Mesendoderm (in vitro differentiated cells): ENCODE data around the gene ARPC1B.
"Not testable (repeated sequence)": the region's sequence is repeated elsewhere in the genome, so short reads cannot be mapped to it uniquely, and the experiment has no call there.

ENCODE experiments used
- DNase-seq: peaks from one replicate; pipeline ENCODE4 v3.0.0; 2013
- H2AK5ac ChIP-seq: 2 replicates; pipeline ENCODE4 v1.6.1; 2013; ENCODE audit warnings: low read length, inconsistent platforms
- H2BK120ac ChIP-seq: 2 replicates; pipeline ENCODE4 v1.6.1; 2013; ENCODE audit warnings: low read depth, mild to moderate bottlenecking, low read length, moderate library complexity, mixed read lengths
- H2BK15ac ChIP-seq: replicated peaks from 2 replicates; pipeline ENCODE4 v1.6.1; 2013; ENCODE audit warnings: low read depth, mild to moderate bottlenecking, moderate library complexity
- H2BK5ac ChIP-seq: 2 replicates; pipeline ENCODE4 v1.6.1; 2013; ENCODE audit warnings: low read length, inconsistent platforms
- H3K18ac ChIP-seq: 2 replicates; pipeline ENCODE4 v1.6.1; 2013; ENCODE audit warnings: mild to moderate bottlenecking, low read length, mixed read lengths
- H3K23ac ChIP-seq: one replicate; pipeline ENCODE4 v1.6.1; 2013; ENCODE audit warnings: low read length
- H3K27ac ChIP-seq: 2 replicates; pipeline ENCODE4 v1.5.1; 2013; ENCODE audit warnings: low read depth, mild to moderate bottlenecking, inconsistent platforms, low read length, moderate library complexity
- H3K27me3 ChIP-seq: 2 replicates; pipeline ENCODE4 v1.6.1; 2013; ENCODE audit warnings: low read length, control low read depth, mild to moderate bottlenecking, inconsistent platforms; ENCODE audit not compliant: insufficient read depth, poor library complexity
- H3K36me3 ChIP-seq: 2 replicates; pipeline ENCODE4 v1.6.1; 2013; ENCODE audit warnings: low read length, inconsistent platforms; ENCODE audit not compliant: control insufficient read depth, insufficient read depth
- H3K4ac ChIP-seq: one replicate; pipeline ENCODE4 v1.6.1; 2013; ENCODE audit warnings: low read depth, mild to moderate bottlenecking, low read length, moderate library complexity
- H3K4me1 ChIP-seq: 2 replicates; pipeline ENCODE4 v1.6.1; 2013; ENCODE audit warnings: low read depth, low read length, inconsistent platforms; ENCODE audit not compliant: control insufficient read depth
- H3K4me2 ChIP-seq: 2 replicates; pipeline ENCODE4 v1.6.1; 2013; ENCODE audit warnings: low read length
- H3K4me3 ChIP-seq: 2 replicates; pipeline ENCODE4 v1.5.1; 2013; ENCODE audit warnings: mild to moderate bottlenecking, low read length
- H3K56ac ChIP-seq: one replicate; pipeline ENCODE4 v1.6.1; 2013; ENCODE audit warnings: low read length
- H3K79me1 ChIP-seq: 2 replicates; pipeline ENCODE4 v1.6.1; 2013; ENCODE audit warnings: low read length, inconsistent platforms
- H3K79me2 ChIP-seq: 2 replicates; pipeline ENCODE4 v1.6.1; 2013; ENCODE audit warnings: mild to moderate bottlenecking, low read length; ENCODE audit not compliant: control insufficient read depth, insufficient read depth
- H3K9ac ChIP-seq: 2 replicates; pipeline ENCODE4 v1.6.1; 2013; ENCODE audit warnings: low read length, inconsistent platforms
- H4K5ac ChIP-seq: one replicate; pipeline ENCODE4 v1.6.1; 2013; ENCODE audit warnings: low read length
- H4K8ac ChIP-seq: one replicate; pipeline ENCODE4 v1.6.1; 2013; ENCODE audit warnings: low read depth, mild to moderate bottlenecking, control low read depth, low read length, moderate library complexity
- WGBS: extraction: QIAGEN DNeasy Blood & Tissue Kit; methylation state at CpG from one replicate; pipeline ENCODE4 v1.1.7; 2013; ENCODE audit warnings: low lambda C conversion rate, missing lambda C conversion rate; ENCODE audit not compliant: insufficient coverage; ENCODE audit errors: extremely low coverage; 5-methylcytosine and 5-hydroxymethylcytosine counted together

ARPC1B gene

DNA sequence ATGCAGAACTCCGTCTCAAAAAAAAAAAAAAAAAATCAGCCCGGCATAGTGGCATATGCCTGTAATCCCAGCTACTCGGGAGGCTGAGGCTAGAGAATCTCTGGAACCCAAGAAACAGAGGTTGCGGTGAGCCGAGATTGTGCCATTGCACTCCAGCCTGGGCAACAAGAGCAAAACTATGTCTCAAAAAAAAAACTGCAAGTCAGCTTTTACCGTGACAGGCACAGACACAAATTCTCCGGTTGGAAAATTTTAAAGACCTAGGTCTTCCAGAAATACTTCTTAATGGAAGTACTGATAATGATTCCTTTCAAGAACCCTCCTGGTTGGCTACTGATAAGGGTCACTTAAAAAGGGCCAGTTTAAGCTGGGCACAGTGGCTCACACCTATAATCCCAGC lies 19.4 kb upstream of the ARPC1B start:
- no peaks in the 10 kb centered on the region for H3K79me1 ChIP-seq
- H4K5ac ChIP-seq = no peak overlapping the region
- no peaks in the 10 kb centered on the region for H3K27me3 ChIP-seq
- no CpG with 5 or more reads among the region's 7 CpGs for WGBS
- no peak overlapping the region for H2BK15ac ChIP-seq
- no peak overlapping the region for H2BK120ac ChIP-seq
- H3K9ac ChIP-seq = no peak overlapping the region
- no peak overlapping the region for H2BK5ac ChIP-seq
- no peak overlapping the region for H3K18ac ChIP-seq
- H3K79me2 ChIP-seq = no peaks in the 10 kb centered on the region
- no peak overlapping the region for H3K4me2 ChIP-seq
- H3K27ac ChIP-seq = no peak overlapping the region
- no peak overlapping the region for H3K23ac ChIP-seq
- H2AK5ac ChIP-seq = no peak overlapping the region
- no peak overlapping the region for H3K4me3 ChIP-seq
- peaks cover 16% of the 10 kb centered on the region for H3K36me3 ChIP-seq
- no peak overlapping the region for H4K8ac ChIP-seq
- H3K56ac ChIP-seq = no peak overlapping the region
- no peaks in the 10 kb centered on the region for H3K4me1 ChIP-seq
- H3K4ac ChIP-seq = no peak overlapping the region
- no peak for DNase-seq

DNA sequence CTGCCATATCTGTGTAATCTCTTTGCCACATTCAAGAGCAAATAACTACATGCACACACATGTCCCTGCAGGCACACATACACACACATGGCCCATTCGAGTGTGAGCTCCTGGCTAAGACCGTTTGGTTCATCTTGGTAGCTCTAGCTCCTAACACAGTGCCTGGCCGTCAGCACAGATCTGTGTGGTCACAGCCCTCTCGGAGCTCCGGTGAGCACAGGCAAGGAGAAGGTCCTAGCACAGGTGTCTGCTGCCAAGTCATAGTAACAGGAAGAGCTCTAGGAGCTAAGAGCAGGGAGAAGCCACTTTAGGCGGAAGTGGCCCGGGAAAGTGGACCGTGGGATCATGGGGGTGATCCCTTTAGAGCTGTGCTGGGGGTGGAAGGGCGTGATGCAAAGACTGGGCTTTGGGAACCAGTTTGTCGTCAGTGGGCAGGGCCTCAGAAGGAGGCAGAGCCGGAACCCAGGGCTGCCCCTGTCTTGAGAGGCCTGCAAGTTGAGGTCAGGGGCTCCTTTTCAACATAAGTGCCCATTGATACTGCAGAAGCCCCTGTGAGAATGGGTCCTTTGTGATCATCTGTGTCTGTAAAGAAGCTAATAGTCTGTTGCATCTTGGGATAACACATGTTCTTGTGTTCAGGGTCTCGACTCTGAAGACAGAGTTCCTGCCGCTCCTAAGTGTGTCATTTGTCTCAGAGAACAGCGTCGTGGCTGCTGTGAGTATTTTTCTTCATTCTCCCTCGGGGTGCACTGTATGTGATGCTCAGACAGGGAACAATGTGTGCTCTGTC lies 16.6 kb upstream of the ARPC1B start:
- Histone ChIP-seq H3K4me3 (no peak overlapping the region), H4K8ac (no peak overlapping the region), H3K4me1 (no peaks in the 10 kb centered on the region), H3K27ac (no peak overlapping the region), H2BK15ac (no peak overlapping the region), H3K9ac (no peak overlapping the region), H3K79me2 (no peaks in the 10 kb centered on the region), H3K79me1 (no peaks in the 10 kb centered on the region), H3K18ac (no peak overlapping the region), H3K4me2 (no peak overlapping the region), H3K23ac (no peak overlapping the region), H3K4ac (no peak overlapping the region), H2AK5ac (no peak overlapping the region), H4K5ac (no peak overlapping the region), H3K27me3 (no peaks in the 10 kb centered on the region), H3K36me3 (peaks cover 14% of the 10 kb centered on the region), H2BK120ac (no peak overlapping the region), H2BK5ac (no peak overlapping the region), H3K56ac (no peak overlapping the region)
- DNase-seq = no peak
- WGBS = no CpG with 5 or more reads among the region's 16 CpGs

DNA sequence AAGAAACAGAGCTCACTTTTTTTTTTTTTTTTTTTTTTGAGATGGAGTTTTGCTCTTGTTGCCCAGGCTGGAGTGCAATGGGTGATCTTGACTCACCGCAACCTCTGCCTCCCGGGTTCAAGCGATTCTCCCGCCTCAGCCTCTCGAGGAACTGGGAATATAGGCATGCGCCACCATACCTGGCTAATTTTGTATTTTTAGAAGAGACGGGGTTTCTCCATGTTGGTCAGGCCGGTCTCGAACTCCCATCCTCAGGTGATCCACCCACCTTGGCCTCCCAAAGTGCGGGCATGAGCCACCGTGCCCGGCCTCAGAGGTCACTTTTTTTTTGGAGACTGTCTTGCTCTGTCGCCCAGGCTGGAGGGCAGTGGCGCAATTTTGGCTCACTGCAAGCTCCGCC lies 16.0 kb upstream of the ARPC1B start:
- DNase-seq, H3K9ac ChIP-seq, H3K4me3 ChIP-seq, H3K18ac ChIP-seq, H3K4ac ChIP-seq, H3K27me3 ChIP-seq, H2BK15ac ChIP-seq, H3K79me1 ChIP-seq, H3K56ac ChIP-seq, H3K27ac ChIP-seq, H4K5ac ChIP-seq, H2AK5ac ChIP-seq, H2BK5ac ChIP-seq, H3K4me1 ChIP-seq, H2BK120ac ChIP-seq, H4K8ac ChIP-seq, H3K79me2 ChIP-seq, H3K4me2 ChIP-seq, H3K23ac ChIP-seq: not testable (repeated sequence)
- peaks cover 14% of the 10 kb centered on the region for H3K36me3 ChIP-seq
- no CpG with 5 or more reads among the region's 15 CpGs for WGBS

DNA sequence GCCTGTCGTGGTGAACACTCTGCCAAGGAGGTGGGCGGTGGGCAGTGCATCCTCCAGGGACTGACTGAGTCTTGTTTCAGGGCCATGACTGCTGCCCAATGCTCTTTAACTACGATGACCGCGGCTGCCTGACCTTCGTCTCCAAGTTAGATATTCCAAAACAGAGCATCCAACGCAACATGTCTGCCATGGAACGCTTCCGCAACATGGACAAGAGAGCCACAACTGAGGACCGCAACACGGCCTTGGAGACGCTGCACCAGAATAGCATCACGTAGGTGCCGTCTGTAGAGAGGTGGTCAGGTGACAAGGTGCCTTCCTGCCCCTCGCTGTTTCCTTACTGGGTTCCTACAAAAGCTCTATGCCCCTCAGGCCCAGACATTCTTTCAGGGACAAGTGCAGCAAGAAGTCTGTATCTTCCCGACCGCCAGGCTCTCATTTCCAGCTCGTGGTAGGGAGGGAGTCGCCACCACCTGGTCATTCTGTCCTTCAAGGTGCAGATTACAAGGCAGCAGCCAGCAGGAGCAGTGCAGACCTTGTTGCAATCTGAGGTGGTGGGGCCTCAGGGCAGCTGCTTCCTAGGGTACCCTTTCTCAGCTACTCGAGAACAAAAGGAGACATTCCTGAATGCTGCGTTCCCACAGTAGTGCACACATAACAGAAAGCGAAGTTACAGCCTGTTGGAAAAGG lies 14.9 kb upstream of the ARPC1B start:
- H3K36me3 ChIP-seq = peaks cover 14% of the 10 kb centered on the region
- peak; percentile 60 for DNase-seq
- no peak overlapping the region for H4K8ac ChIP-seq
- no peak overlapping the region for H2BK5ac ChIP-seq
- H2BK120ac ChIP-seq = no peak overlapping the region
- no peak overlapping the region for H3K4ac ChIP-seq
- H3K9ac ChIP-seq = no peak overlapping the region
- H3K79me2 ChIP-seq = no peaks in the 10 kb centered on the region
- no peaks in the 10 kb centered on the region for H3K4me1 ChIP-seq
- H3K27ac ChIP-seq = no peak overlapping the region
- H3K27me3 ChIP-seq = no peaks in the 10 kb centered on the region
- H3K18ac ChIP-seq = no peak overlapping the region
- no peak overlapping the region for H3K23ac ChIP-seq
- no CpG with 5 or more reads among the region's 22 CpGs for WGBS
- H2AK5ac ChIP-seq = no peak overlapping the region
- H3K56ac ChIP-seq = no peak overlapping the region
- H3K79me1 ChIP-seq = no peaks in the 10 kb centered on the region
- no peak overlapping the region for H2BK15ac ChIP-seq
- no peak overlapping the region for H4K5ac ChIP-seq
- H3K4me3 ChIP-seq = no peak overlapping the region
- no peak overlapping the region for H3K4me2 ChIP-seq

DNA sequence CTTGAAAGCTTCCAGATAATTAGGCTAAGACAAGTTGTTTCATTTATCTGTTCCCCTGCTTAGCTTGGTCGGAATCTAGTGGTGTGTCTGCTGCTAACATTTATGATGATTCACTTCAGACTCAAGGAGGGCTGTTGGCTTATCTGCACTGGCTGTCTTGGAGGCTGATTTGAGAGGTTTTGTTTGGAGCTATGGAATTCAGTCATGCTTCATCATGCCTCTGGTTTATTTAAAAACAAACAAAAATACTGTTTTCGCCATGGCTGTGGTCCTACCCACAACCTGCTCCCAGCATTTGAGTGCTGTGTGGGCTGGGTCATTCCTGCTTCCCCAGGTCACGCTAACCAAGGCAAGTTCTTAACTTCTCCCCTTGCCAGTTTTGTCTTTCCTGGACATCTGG lies 11.7 kb upstream of the ARPC1B start:
- Histone ChIP-seq H3K4me2 (no peak overlapping the region), H3K18ac (no peak overlapping the region), H2BK5ac (no peak overlapping the region), H3K56ac (no peak overlapping the region), H3K27me3 (no peaks in the 10 kb centered on the region), H3K4me3 (no peak overlapping the region), H2BK120ac (no peak overlapping the region), H3K4ac (no peak overlapping the region), H4K8ac (no peak overlapping the region), H3K4me1 (no peaks in the 10 kb centered on the region), H3K79me2 (no peaks in the 10 kb centered on the region), H4K5ac (no peak overlapping the region), H3K79me1 (no peaks in the 10 kb centered on the region), H3K36me3 (peaks cover 14% of the 10 kb centered on the region), H3K27ac (no peak overlapping the region), H3K9ac (no peak overlapping the region), H2BK15ac (no peak overlapping the region), H2AK5ac (no peak overlapping the region), H3K23ac (no peak overlapping the region)
- no CpG with 5 or more reads among the region's 3 CpGs for WGBS
- no peak for DNase-seq
